Measurements from ENCODE around the gene RASSF9.

GRCh38 chr12:85835426-85836196, 598 bp downstream of the RASSF9 start:
- TF ChIP-seq POLR2A (IDR thresholded peaks at IDR 0.05; ENCODE audit: low read depth, low read length) (no peak), TAF1 (IDR thresholded peaks at IDR 0.05; ENCODE audit: borderline replicate concordance, low read depth, low read length) (no peak), POLR2AphosphoS5 (IDR thresholded peaks at IDR 0.05; ENCODE audit: low read depth, low read length) (no peak)
